RWPE1 (cell line): ENCODE measurements around the gene GPER1.

Source experiments
- CTCF ChIA-PET: fragments of 350-600 bp; sonication (Branson Sonifier 250); formaldehyde crosslinking; extraction: SDS; loops from one replicate; lab custom pipeline; 2021; lab: Yijun Ruan, JAX
- POLR2A ChIA-PET: fragments of 400-600 bp; formaldehyde crosslinking; extraction: SDS; loops from one replicate; lab custom pipeline; 2020; ENCODE audit warnings: antibody characterized with exemption; ENCODE audit not compliant: low non-redundant PET; lab: Yijun Ruan, JAX
- DNase-seq: peaks from one replicate; pipeline ENCODE4 v3.0.0; 2012; ENCODE audit warnings: low spot score
- H3K27ac ChIP-seq: fragments of 450-650 bp; 2 replicates; pipeline ENCODE4 v1.5.1; 2017
- CTCF ChIP-seq: fragments of 450-650 bp; conservative IDR thresholded peaks from 2 replicates; pipeline ENCODE4 v1.5.1; 2017; ENCODE audit warnings: low read depth, mild to moderate bottlenecking

Gene GPER1

GRCh38 chr7:1086588-1087464 is 1.1 kb upstream of the GPER1 start:
- ChIA-PET POLR2A (no interaction called here), CTCF (interaction anchor here (0.6 to 1.4 kb wide), 15 partner anchors 9 to 421 kb away, joined by 3 to 8 read pairs (median 5); no protein-coding TSS in a partner anchor)
- H3K27ac ChIP-seq = peak overlapping the region; percentile 65
- peak; percentile 77 for DNase-seq
- peak; percentile 98 for TF ChIP-seq CTCF

GRCh38 chr7:1087465-1087814 is 473 bp upstream of the GPER1 start:
- TF ChIP-seq CTCF = no peak
- no peak for DNase-seq
- H3K27ac ChIP-seq = no peak overlapping the region
- ChIA-PET CTCF (interaction anchor here (0.6 to 1.4 kb wide), 5 partner anchors 22 to 421 kb away, joined by 3 to 8 read pairs (median 5); no protein-coding TSS in a partner anchor), POLR2A (no interaction called here)

GRCh38 chr7:1090236-1090635 is 2.3 kb downstream of the GPER1 start:
- ChIA-PET CTCF (interaction anchor here (0.7 kb wide), 1 partner anchor 14 kb away, joined by 3 read pairs; no protein-coding TSS in a partner anchor), POLR2A (no interaction called here)
- DNase-seq = no peak

GRCh38 chr7:1090686-1091643 is 3.1 kb downstream of the GPER1 start:
- ChIA-PET CTCF (no interaction called here), POLR2A (no interaction called here)
- no peak for TF ChIP-seq CTCF
- no peak for DNase-seq
- H3K27ac ChIP-seq = peak overlapping the region; percentile 17

More at GRCh38 chr7:1090236-1090635, 2.3 kb downstream of the GPER1 start:
- TF ChIP-seq CTCF = no peak
- no peak overlapping the region for H3K27ac ChIP-seq

GRCh38 chr7:1091644-1092027 is 3.7 kb downstream of the GPER1 start:
- ChIA-PET CTCF (no interaction called here), POLR2A (no interaction called here)
- TF ChIP-seq CTCF = no peak
- no peak overlapping the region for H3K27ac ChIP-seq
- no peak for DNase-seq

- CTCF ChIA-PET = no interaction called here
- no peak for DNase-seq
- H3K27ac ChIP-seq = no peak overlapping the region
- POLR2A ChIA-PET = no interaction called here
- TF ChIP-seq CTCF = no peak
Observed at GRCh38 chr7:1092161-1092632, 4.3 kb downstream of the GPER1 start.
